GM10266 (cell line): ENCODE data around the gene ADAMTS16.

Source experiments
- DNase-seq: peaks from one replicate; pipeline ENCODE4 v3.0.0; 2012; ENCODE audit errors: extremely low spot score
- TF ChIP-seq, protein P1 (sequence below): IDR thresholded peaks from 2 replicates; pipeline ENCODE4 v1.5.1; 2012; ENCODE audit warnings: mild to moderate bottlenecking, low read depth; ENCODE audit not compliant: control insufficient read depth, insufficient read depth; ENCODE audit errors: missing control alignments

Gene ADAMTS16

DNA sequence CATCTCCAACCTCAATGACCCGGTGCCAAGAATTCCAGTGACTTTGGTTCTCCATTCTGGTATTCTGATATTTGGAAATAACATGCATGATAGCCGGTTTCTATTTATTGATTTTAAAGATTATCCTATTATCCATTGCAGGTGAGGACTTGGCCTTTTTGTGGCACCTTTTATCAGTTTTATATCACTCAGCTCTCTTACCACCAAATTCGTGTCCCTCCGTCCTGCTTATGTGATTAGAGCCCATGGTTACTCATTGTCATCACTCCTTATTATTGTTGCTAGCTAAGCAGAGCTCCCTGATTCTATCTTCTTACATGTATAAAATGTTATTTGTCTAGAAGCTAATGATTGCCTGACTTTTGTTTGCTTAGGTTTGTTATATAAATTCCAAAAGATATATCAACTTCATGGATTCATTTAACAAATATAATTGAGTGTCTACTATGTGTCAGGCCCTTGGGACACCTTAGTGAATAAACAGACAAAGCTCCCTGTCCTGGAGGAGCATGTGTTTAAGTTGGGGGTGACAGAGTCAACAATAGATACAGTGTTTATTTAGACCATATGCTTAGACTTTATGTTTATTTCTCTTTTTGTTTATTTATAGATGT is 138.2 kb downstream of the ADAMTS16 start:
- DNase-seq: no peak
- TF ChIP-seq, protein P1, sequence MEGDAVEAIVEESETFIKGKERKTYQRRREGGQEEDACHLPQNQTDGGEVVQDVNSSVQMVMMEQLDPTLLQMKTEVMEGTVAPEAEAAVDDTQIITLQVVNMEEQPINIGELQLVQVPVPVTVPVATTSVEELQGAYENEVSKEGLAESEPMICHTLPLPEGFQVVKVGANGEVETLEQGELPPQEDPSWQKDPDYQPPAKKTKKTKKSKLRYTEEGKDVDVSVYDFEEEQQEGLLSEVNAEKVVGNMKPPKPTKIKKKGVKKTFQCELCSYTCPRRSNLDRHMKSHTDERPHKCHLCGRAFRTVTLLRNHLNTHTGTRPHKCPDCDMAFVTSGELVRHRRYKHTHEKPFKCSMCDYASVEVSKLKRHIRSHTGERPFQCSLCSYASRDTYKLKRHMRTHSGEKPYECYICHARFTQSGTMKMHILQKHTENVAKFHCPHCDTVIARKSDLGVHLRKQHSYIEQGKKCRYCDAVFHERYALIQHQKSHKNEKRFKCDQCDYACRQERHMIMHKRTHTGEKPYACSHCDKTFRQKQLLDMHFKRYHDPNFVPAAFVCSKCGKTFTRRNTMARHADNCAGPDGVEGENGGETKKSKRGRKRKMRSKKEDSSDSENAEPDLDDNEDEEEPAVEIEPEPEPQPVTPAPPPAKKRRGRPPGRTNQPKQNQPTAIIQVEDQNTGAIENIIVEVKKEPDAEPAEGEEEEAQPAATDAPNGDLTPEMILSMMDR: no peak

DNA sequence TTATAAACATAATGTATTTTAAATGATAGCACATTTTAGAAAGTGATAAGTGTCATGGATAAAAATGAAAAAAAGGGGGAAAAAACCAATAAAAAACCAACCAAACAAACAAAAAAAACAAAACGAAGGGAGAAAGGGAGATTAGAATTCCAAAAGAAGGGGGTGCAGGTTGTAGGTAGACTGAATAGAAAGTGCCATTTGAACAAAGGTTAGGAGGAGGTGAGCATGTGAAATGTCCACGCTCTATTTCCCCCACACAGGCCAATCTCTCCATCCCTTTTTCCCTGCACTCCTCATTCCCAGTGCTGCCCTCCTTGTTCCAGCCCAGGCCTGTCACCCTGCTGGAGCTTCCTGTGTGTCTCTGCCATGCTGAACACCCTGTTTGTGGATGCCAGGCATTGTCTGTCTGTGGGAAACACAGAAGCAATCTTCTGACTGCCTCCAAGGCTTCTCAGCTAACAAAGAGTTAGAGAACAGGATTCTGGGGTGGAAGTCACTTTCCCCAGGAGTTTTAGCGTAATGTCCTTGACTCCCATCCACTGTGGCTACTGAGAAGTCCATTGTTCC is 138.8 kb downstream of the ADAMTS16 start:
- no peak for DNase-seq
- TF ChIP-seq, protein P1: no peak

GRCh38 chr5:5285906-5286305 is 145.8 kb downstream of the ADAMTS16 start:
- no peak for DNase-seq
- TF ChIP-seq, protein P1: no peak

DNA sequence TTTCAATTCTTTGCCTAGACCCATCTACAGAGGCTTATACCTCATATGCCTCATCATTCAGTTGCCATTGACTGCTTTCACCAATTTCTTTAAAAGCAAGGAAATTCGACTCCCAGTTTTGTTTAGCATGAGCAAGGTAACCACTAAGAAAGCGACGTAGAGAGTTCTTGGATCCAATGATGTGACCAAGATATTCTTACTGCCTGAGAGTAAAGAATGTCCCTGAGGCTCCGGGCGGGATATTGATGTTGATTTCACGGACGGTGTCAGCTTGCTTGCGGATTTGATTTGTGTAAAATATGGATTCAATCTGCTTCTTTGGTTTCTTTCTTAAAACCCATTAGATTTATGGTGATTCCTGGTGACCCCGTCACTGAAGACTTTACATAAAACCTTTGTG is 147.3 kb downstream of the ADAMTS16 start:
- TF ChIP-seq, protein P1: no peak
- DNase-seq: no peak

GRCh38 chr5:5288201-5288600 is 148.1 kb downstream of the ADAMTS16 start:
- TF ChIP-seq, protein P1: no peak
- no peak for DNase-seq

GRCh38 chr5:5289537-5289936 is 149.4 kb downstream of the ADAMTS16 start:
- TF ChIP-seq, protein P1: no peak
- no peak for DNase-seq

- no peak for DNase-seq
- TF ChIP-seq, protein P1: no peak
Measured at GRCh38 chr5:5290674-5291334, 150.7 kb downstream of the ADAMTS16 start.
